Vagina (tissue), 2 donors: Measurements from ENCODE around the gene PNPLA1.

Experiments
- POLR2A ChIP-seq, 2 donors: fragments of 450-650 bp; IDR thresholded peaks; one replicate each; pipeline ENCODE4 v1.6.1; 2017; ENCODE audit warnings: antibody characterized with exemption in 2 of 2, mild to moderate bottlenecking in 2 of 2, moderate library complexity in 2 of 2
- POLR2AphosphoS5 ChIP-seq, 2 donors: sonication (generic); formaldehyde crosslinking; IDR thresholded peaks; one replicate each; pipeline ENCODE4 v1.9.0; 2017; ENCODE audit warnings: antibody characterized with exemption in 2 of 2, mild to moderate bottlenecking in 2 of 2, low read depth in 1 of 2; ENCODE audit not compliant: insufficient read depth in 1 of 2
- TF ChIP-seq, protein P1 (sequence below), 3 experiments: fragments of 450-650 bp in 2 of 3; fragments of 200-600 bp in 1 of 3; sonication (generic) in 1 of 3; IDR thresholded peaks; one replicate each; pipeline ENCODE4 v1.5.1; 2017 to 2019; ENCODE audit warnings: antibody characterized with exemption in 3 of 3, mild to moderate bottlenecking in 2 of 3, moderate library complexity in 2 of 3

GRCh38 chr6:36331381-36331780 is 61.5 kb downstream of the PNPLA1 start:
- TF ChIP-seq, protein P1, sequence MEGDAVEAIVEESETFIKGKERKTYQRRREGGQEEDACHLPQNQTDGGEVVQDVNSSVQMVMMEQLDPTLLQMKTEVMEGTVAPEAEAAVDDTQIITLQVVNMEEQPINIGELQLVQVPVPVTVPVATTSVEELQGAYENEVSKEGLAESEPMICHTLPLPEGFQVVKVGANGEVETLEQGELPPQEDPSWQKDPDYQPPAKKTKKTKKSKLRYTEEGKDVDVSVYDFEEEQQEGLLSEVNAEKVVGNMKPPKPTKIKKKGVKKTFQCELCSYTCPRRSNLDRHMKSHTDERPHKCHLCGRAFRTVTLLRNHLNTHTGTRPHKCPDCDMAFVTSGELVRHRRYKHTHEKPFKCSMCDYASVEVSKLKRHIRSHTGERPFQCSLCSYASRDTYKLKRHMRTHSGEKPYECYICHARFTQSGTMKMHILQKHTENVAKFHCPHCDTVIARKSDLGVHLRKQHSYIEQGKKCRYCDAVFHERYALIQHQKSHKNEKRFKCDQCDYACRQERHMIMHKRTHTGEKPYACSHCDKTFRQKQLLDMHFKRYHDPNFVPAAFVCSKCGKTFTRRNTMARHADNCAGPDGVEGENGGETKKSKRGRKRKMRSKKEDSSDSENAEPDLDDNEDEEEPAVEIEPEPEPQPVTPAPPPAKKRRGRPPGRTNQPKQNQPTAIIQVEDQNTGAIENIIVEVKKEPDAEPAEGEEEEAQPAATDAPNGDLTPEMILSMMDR (IDR thresholded peaks at IDR 0.05), result no peak
- TF ChIP-seq POLR2AphosphoS5 (IDR thresholded peaks at IDR 0.05; ENCODE audit: insufficient read depth in 1 of 2, low read depth in 1 of 2) (no peak), POLR2A (IDR thresholded peaks at IDR 0.05) (no peak)
